ENCODE results near the gene MCM5.
"Not testable (repeated sequence)": the region's sequence is repeated elsewhere in the genome, so short reads cannot be mapped to it uniquely, and the experiment has no call there.

MCM5 gene

GRCh38 chr22:35432228-35432905, 32.4 kb downstream of the MCM5 start:
- DNase-seq (ENCODE audit: low read depth, low spot score): no peak

GRCh38 chr22:35434061-35434710, 34.2 kb downstream of the MCM5 start:
- no peak for DNase-seq (ENCODE audit: low read depth, low spot score)

GRCh38 chr22:35435201-35435740, 35.3 kb downstream of the MCM5 start:
- no peak for DNase-seq (ENCODE audit: low read depth, low spot score)

- no peak for DNase-seq (ENCODE audit: low read depth, low spot score)
These were observed 36.5 kb downstream of the MCM5 start for GRCh38 chr22:35436421-35436820.

GRCh38 chr22:35437049-35437448, 37.1 kb downstream of the MCM5 start:
- no peak for DNase-seq (ENCODE audit: low read depth, low spot score)

- DNase-seq (ENCODE audit: low read depth, low spot score): not testable (repeated sequence)
These were observed 38.9 kb downstream of the MCM5 start for GRCh38 chr22:35438673-35439364.

- DNase-seq (ENCODE audit: low read depth, low spot score): no peak
These were observed 39.4 kb downstream of the MCM5 start for GRCh38 chr22:35439365-35439717.

- no peak for DNase-seq (ENCODE audit: low read depth, low spot score)
These were observed 40.2 kb downstream of the MCM5 start for GRCh38 chr22:35440129-35440528.

- DNase-seq (ENCODE audit: low read depth, low spot score): no peak
These were observed 41.7 kb downstream of the MCM5 start for GRCh38 chr22:35441489-35442100.

GRCh38 chr22:35442471-35442870, 42.5 kb downstream of the MCM5 start:
- no peak for DNase-seq (ENCODE audit: low read depth, low spot score)

GRCh38 chr22:35443338-35443737, 43.4 kb downstream of the MCM5 start:
- no peak for DNase-seq (ENCODE audit: low read depth, low spot score)

GRCh38 chr22:35443790-35444684, 44.1 kb downstream of the MCM5 start:
- no peak for DNase-seq (ENCODE audit: low read depth, low spot score)

GRCh38 chr22:35444685-35445399, 44.9 kb downstream of the MCM5 start:
- DNase-seq (ENCODE audit: low read depth, low spot score): no peak

GRCh38 chr22:35445933-35446332, 46.0 kb downstream of the MCM5 start:
- DNase-seq (ENCODE audit: low read depth, low spot score): no peak

GRCh38 chr22:35446365-35446764, 46.4 kb downstream of the MCM5 start:
- DNase-seq (ENCODE audit: low read depth, low spot score): no peak

GRCh38 chr22:35448523-35448922, 48.6 kb downstream of the MCM5 start:
- DNase-seq (ENCODE audit: low read depth, low spot score): no peak

GRCh38 chr22:35449829-35450689, 50.1 kb downstream of the MCM5 start:
- DNase-seq (ENCODE audit: low read depth, low spot score): no peak

- no peak for DNase-seq (ENCODE audit: low read depth, low spot score)
These were observed 51.1 kb downstream of the MCM5 start for GRCh38 chr22:35450824-35451569.

GRCh38 chr22:35451592-35451991, 51.7 kb downstream of the MCM5 start:
- DNase-seq (ENCODE audit: low read depth, low spot score): no peak

All from activated naive CD8-positive, alpha-beta T cell treated with anti-CD3 and anti-CD28 coated beads, Interleukin-2, amount 50 U/mL, for 16 hours (primary cell).